H1 (cell line): ENCODE results near the gene SSBP3. TPM values are rescaled to one million over a fixed set of nuclear protein-coding genes. Genes with fewer than 3 reads are reported as not detected.

ENCODE experiments used
- CTCF ChIA-PET: fragments of 300-600 bp; sonication (Branson Sonifier 250); formaldehyde crosslinking; loops from one replicate; lab custom pipeline; 2021; ENCODE audit not compliant: partially characterized antibody; lab: Charles Lee
- POLR2A ChIA-PET: fragments of 300-600 bp; sonication (Branson Sonifier 250); formaldehyde crosslinking; loops from one replicate; lab custom pipeline; 2021; ENCODE audit warnings: inconsistent platforms; ENCODE audit not compliant: partially characterized antibody; lab: Charles Lee
- DNase-seq, 2 experiments: peaks; one replicate each; pipeline versions ENCODE4 v3.0.0 to v3.0.0-alpha.2; 2010 to 2022; ENCODE audit warnings: low spot score in 2 of 2, low read depth in 1 of 2, mixed read lengths in 1 of 2
- FAIRE-seq: peaks from 2 replicates; lab custom pipeline; 2011; peaks lifted over from hg19 to GRCh38; lab: Jason Lieb, UNC
- H2AFZ ChIP-seq: 2 replicates; pipeline ENCODE4 v1.8.1; 2012; ENCODE audit warnings: low read length, inconsistent platforms
- H2AK5ac ChIP-seq: 2 replicates; pipeline ENCODE4 v1.6.1; 2013; ENCODE audit warnings: low read depth, low read length
- H2BK120ac ChIP-seq: replicated peaks from 2 replicates; pipeline ENCODE3; 2013; ENCODE audit warnings: low read depth, low read length, inconsistent platforms
- H2BK12ac ChIP-seq: 2 replicates; pipeline ENCODE4 v1.6.1; 2013; ENCODE audit warnings: low read depth, low read length
- H2BK15ac ChIP-seq: 2 replicates; pipeline ENCODE4 v1.6.1; 2013; ENCODE audit warnings: low read length
- H2BK20ac ChIP-seq: 2 replicates; pipeline ENCODE4 v1.6.1; 2013; ENCODE audit warnings: low read length
- H2BK5ac ChIP-seq: 2 replicates; pipeline ENCODE4 v1.6.1; 2013; ENCODE audit warnings: low read depth, low read length
- H3K14ac ChIP-seq: 2 replicates; pipeline ENCODE4 v1.6.1; 2013; ENCODE audit warnings: inconsistent platforms; ENCODE audit not compliant: insufficient read length
- H3K18ac ChIP-seq: 2 replicates; pipeline ENCODE4 v1.6.1; 2013; ENCODE audit warnings: low read length; ENCODE audit errors: extremely low read depth
- H3K23ac ChIP-seq: 2 replicates; pipeline ENCODE4 v1.6.1; 2013; ENCODE audit warnings: inconsistent platforms; ENCODE audit not compliant: insufficient read length
- H3K23me2 ChIP-seq: 2 replicates; pipeline ENCODE4 v1.6.1; 2013; ENCODE audit warnings: low read depth, low read length
- H3K27ac ChIP-seq: 2 replicates; pipeline ENCODE4 v1.6.1; 2011; ENCODE audit warnings: low read depth, low read length, inconsistent platforms
- H3K27me3 ChIP-seq, 4 experiments: replicated peaks in 1 of 4; 1 replicate in 1 of 4; 2 replicates in 3 of 4; pipeline versions ENCODE4 v1.6.1 to v1.8.1; 2011 to 2013; ENCODE audit warnings: low read length in 3 of 4, mild to moderate bottlenecking in 3 of 4, inconsistent platforms in 2 of 4, mixed read lengths in 2 of 4, moderate library complexity in 1 of 4; ENCODE audit not compliant: control insufficient read depth in 3 of 4, insufficient read depth in 3 of 4; ENCODE audit errors: extremely low read depth in 1 of 4
- H3K36me3 ChIP-seq, 4 experiments: 2 replicates each; pipeline versions ENCODE4 v1.6.1 to v1.8.1; 2011 to 2013; ENCODE audit warnings: mild to moderate bottlenecking in 4 of 4, low read length in 3 of 4, moderate library complexity in 2 of 4, control low read depth in 1 of 4, inconsistent platforms in 1 of 4; ENCODE audit not compliant: insufficient read depth in 4 of 4, control insufficient read depth in 2 of 4
- H3K4ac ChIP-seq: replicated peaks from 2 replicates; pipeline ENCODE3; 2013; ENCODE audit warnings: low read length, low read depth, mixed read lengths, inconsistent platforms; ENCODE audit not compliant: insufficient read length
- H3K4me1 ChIP-seq, 4 experiments: replicated peaks in 1 of 4; 1 replicate in 1 of 4; 2 replicates in 3 of 4; pipeline versions ENCODE4 v1.6.1 to v1.8.1; 2011 to 2013; ENCODE audit warnings: low read length in 3 of 4, inconsistent platforms in 2 of 4, mixed read lengths in 1 of 4; ENCODE audit not compliant: insufficient read depth in 4 of 4, control insufficient read depth in 3 of 4
- H3K4me2 ChIP-seq, 2 experiments: 2 replicates each; pipeline versions ENCODE4 v1.6.1 to v1.8.1; 2011 to 2013; ENCODE audit warnings: low read depth in 2 of 2, low read length in 2 of 2, control low read depth in 1 of 2, inconsistent platforms in 1 of 2, mild to moderate bottlenecking in 1 of 2; ENCODE audit not compliant: insufficient read depth in 1 of 2
- H3K4me3 ChIP-seq, 4 experiments: fragments of 200-600, 300-600 bp in 1 of 4; sonication (generic), shearing (Covaris generic), sonication (Bioruptor Twin) in 1 of 4; 2 replicates each; pipeline versions ENCODE4 v1.5.1 to v1.8.1; 2011 to 2016; ENCODE audit warnings: low read length in 4 of 4, low read depth in 3 of 4, control low read depth in 2 of 4, inconsistent platforms in 2 of 4, mild to moderate bottlenecking in 2 of 4, mixed read lengths in 1 of 4, moderate library complexity in 1 of 4; ENCODE audit not compliant: insufficient read depth in 2 of 4; ENCODE audit errors: extremely low read depth in 1 of 4
- H3K56ac ChIP-seq: replicated peaks from 2 replicates; pipeline ENCODE3; 2013; ENCODE audit warnings: low read depth, mild to moderate bottlenecking, mixed read lengths, low read length, inconsistent platforms; ENCODE audit not compliant: insufficient read length
- H3K79me1 ChIP-seq: 2 replicates; pipeline ENCODE4 v1.6.1; 2013; ENCODE audit warnings: low read depth, low read length, control low read depth
- H3K79me2 ChIP-seq, 2 experiments: 2 replicates each; pipeline versions ENCODE4 v1.6.1 to v1.8.1; 2012 to 2013; ENCODE audit warnings: low read length in 2 of 2, mild to moderate bottlenecking in 2 of 2, inconsistent platforms in 1 of 2; ENCODE audit not compliant: insufficient read depth in 2 of 2, control insufficient read depth in 1 of 2
- H3K9ac ChIP-seq, 4 experiments: replicated peaks in 1 of 4; 1 replicate in 1 of 4; 2 replicates in 3 of 4; pipeline versions ENCODE4 v1.6.1 to v1.8.1; 2011 to 2013; ENCODE audit warnings: low read depth in 3 of 4, low read length in 3 of 4, control low read depth in 2 of 4, mild to moderate bottlenecking in 2 of 4, moderate library complexity in 2 of 4, inconsistent platforms in 1 of 4; ENCODE audit errors: extremely low read depth in 1 of 4
- H3K9me3 ChIP-seq, 2 experiments: 2 replicates each; pipeline versions ENCODE4 v1.6.1 to v1.8.1; 2012 to 2013; ENCODE audit warnings: mild to moderate bottlenecking in 2 of 2, moderate library complexity in 2 of 2, control low read depth in 1 of 2, inconsistent platforms in 1 of 2, low read depth in 1 of 2, low read length in 1 of 2, mixed read lengths in 1 of 2; ENCODE audit not compliant: insufficient read depth in 2 of 2
- H4K20me1 ChIP-seq, 2 experiments: replicated peaks in 1 of 2; 2 replicates each; pipeline versions ENCODE3 to v1.8.1; 2011 to 2013; ENCODE audit warnings: inconsistent platforms in 2 of 2, low read length in 2 of 2, mild to moderate bottlenecking in 1 of 2; ENCODE audit not compliant: insufficient read depth in 2 of 2, control insufficient read depth in 1 of 2
- H4K5ac ChIP-seq: 2 replicates; pipeline ENCODE4 v1.6.1; 2013; ENCODE audit warnings: low read length, low read depth, mixed read lengths, inconsistent platforms; ENCODE audit not compliant: insufficient read length
- H4K8ac ChIP-seq: 2 replicates; pipeline ENCODE4 v1.8.0; 2013; ENCODE audit warnings: mild to moderate bottlenecking, moderate library complexity, low read length, inconsistent platforms; ENCODE audit not compliant: insufficient read depth; ENCODE audit errors: extremely low read depth
- H4K91ac ChIP-seq: replicated peaks from 2 replicates; pipeline ENCODE3; 2013; ENCODE audit warnings: low read length, mixed read lengths, inconsistent platforms; ENCODE audit not compliant: insufficient read length
- CHD2 ChIP-seq: IDR thresholded peaks from 2 replicates; pipeline ENCODE4 v1.6.1; 2012; ENCODE audit warnings: low read length, improper control_type of control experiment
- EZH2 ChIP-seq: fragments of 200-600 bp; sonication (generic); IDR thresholded peaks from 2 replicates; pipeline ENCODE4 v1.7.1; 2012; ENCODE audit warnings: low read depth, mild to moderate bottlenecking, moderate library complexity, low read length, inconsistent platforms; ENCODE audit not compliant: severe bottlenecking
- JUND ChIP-seq: IDR thresholded peaks from 2 replicates; pipeline ENCODE4 v1.6.1; 2011; ENCODE audit warnings: mild to moderate bottlenecking, improper control_type of control experiment, low read length
- KDM4A ChIP-seq: IDR thresholded peaks from one replicate; pipeline ENCODE4 v1.7.1; 2012; ENCODE audit warnings: low read depth, mild to moderate bottlenecking, moderate library complexity, low read length, inconsistent platforms; ENCODE audit not compliant: severe bottlenecking
- MAFK ChIP-seq: IDR thresholded peaks from 2 replicates; pipeline ENCODE4 v1.6.1; 2012; ENCODE audit warnings: low read depth, mild to moderate bottlenecking, improper control_type of control experiment, low read length
- NANOG ChIP-seq: IDR thresholded peaks from 2 replicates; pipeline ENCODE4 v1.6.1; 2011; ENCODE audit warnings: low read length, low read depth, mild to moderate bottlenecking, inconsistent platforms; ENCODE audit not compliant: insufficient read depth, poor library complexity, severe bottlenecking
- SP2 ChIP-seq: IDR thresholded peaks from 2 replicates; pipeline ENCODE4 v1.6.1; 2012; ENCODE audit warnings: mild to moderate bottlenecking, low read length, inconsistent platforms
- SRF ChIP-seq: IDR thresholded peaks from 2 replicates; pipeline ENCODE4 v1.6.1; 2011; ENCODE audit warnings: mild to moderate bottlenecking, low read depth, low read length, moderate library complexity
- TBP ChIP-seq: IDR thresholded peaks from 2 replicates; pipeline ENCODE4 v1.6.1; 2011; ENCODE audit warnings: low read depth, low read length, improper control_type of control experiment
- WGBS, 2 experiments: shearing (Covaris generic) in 1 of 2; methylation state at CpG; one replicate each; pipeline versions ENCODE4 v1.1.6 to v1.1.7; 2013 to 2015; ENCODE audit warnings: low lambda C conversion rate in 2 of 2, mixed read lengths in 2 of 2, inconsistent platforms in 1 of 2, low coverage in 1 of 2, missing lambda C conversion rate in 1 of 2; ENCODE audit not compliant: insufficient replicate concordance in 2 of 2, insufficient coverage in 1 of 2, insufficient read length in 1 of 2; ENCODE audit errors: extremely low coverage in 1 of 2, missing lambda C conversion rate in 1 of 2; 5-methylcytosine and 5-hydroxymethylcytosine counted together
- polyA plus RNA-seq, 7 experiments: library from polyadenylated mRNA; depleted of rRNA in 3 of 7; stranded (reverse) in 5 of 7; unstranded in 2 of 7; fragments of >200 nt in 5 of 7; fragments of 200-250 nt in 2 of 7; gene quantifications; 1 replicate in 5 of 7; 2 replicates in 1 of 7; 4 replicates in 1 of 7; pipeline versions ENCODE4 v1.2.1 to v1.2.3, GENCODE V29; 2011 to 2013; ENCODE audit warnings: missing spikeins in 2 of 7, mixed read lengths in 2 of 7
- total RNA-seq: library from RNA; stranded (reverse); fragmentation: NEBNext Ultra II Directional; extraction: Animal tissue kit (Norgen Biotek cat#: 25700); gene quantifications from 2 replicates; pipeline ENCODE4 v1.2.1, GENCODE V29; 2021
- TF ChIP-seq, protein P1 (sequence below): IDR thresholded peaks from 2 replicates; pipeline ENCODE4 v1.6.1; 2012; ENCODE audit warnings: low read length, inconsistent platforms
- TF ChIP-seq, protein P2 (sequence below): IDR thresholded peaks from 2 replicates; pipeline ENCODE4 v1.6.1; 2012; ENCODE audit warnings: inconsistent platforms

Gene SSBP3
- total and polyA plus RNA-seq, 2 of the 8 experiments (the other 6 are each of a cell fraction or from before 2014, with no cell fraction given), result 99.7 to 133 TPM

DNA sequence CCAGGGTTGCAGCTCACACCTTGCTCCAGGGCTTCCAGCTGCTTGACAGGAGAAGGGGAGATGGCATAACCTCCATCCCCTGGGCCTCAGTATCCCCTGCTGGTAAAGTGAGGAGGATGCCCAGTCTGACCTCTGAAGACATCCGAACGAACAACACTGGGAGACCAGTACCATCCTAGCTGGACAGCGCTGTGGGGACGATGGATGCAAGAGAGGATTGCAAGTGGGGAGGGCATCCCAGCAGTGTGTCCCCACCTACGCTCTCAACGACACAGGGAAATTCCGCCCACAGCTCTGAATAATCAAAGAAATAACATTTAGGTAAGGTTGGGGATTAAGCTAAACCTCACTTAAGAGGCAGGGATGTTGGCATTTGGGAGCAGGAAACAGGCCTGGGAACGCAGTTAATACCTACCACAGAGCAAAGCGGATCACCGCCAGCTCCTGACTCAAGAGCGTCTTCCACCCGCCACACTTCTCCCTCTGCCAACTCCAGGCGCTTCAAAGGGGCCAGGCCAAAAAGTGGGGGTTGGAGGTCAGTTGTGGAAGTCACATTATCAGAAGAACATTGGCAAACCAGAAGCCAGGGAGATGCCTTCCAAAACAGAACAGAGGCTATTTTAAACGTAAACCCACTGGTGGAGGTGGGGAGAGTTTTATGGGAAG lies 47.6 kb downstream of the SSBP3 start:
- no peak overlapping the region for H4K5ac ChIP-seq
- H3K18ac ChIP-seq, result no peak overlapping the region
- no peak overlapping the region for H2AK5ac ChIP-seq
- CTCF ChIA-PET, result interaction anchor here (0.6 to 4.0 kb wide), 18 partner anchors 9 to 131 kb away, joined by 3 to 22 read pairs (median 5); no protein-coding TSS in a partner anchor
- H3K27me3 ChIP-seq, result no peaks in the 10 kb centered on the region
- no peak overlapping the region for H2AFZ ChIP-seq
- H3K4me2 ChIP-seq, result no peak overlapping the region
- H3K4me3 ChIP-seq, result no peak overlapping the region
- no peak overlapping the region for H2BK15ac ChIP-seq
- 92% methylated on average over 14 of the region's 14 CpGs; no CpG with 5 or more reads in 1 of the 2 experiments for WGBS, 2 experiments
- H3K36me3 ChIP-seq, result peaks cover 0 to 15% (median 2%) of the 10 kb centered on the region in 4 experiments; a peak in 2 of 8 replicates
- H3K27ac ChIP-seq, result no peak overlapping the region
- FAIRE-seq (no peak), DNase-seq (no peak)
- POLR2A ChIA-PET, result interaction anchor here (0.9 to 1.1 kb wide), 4 partner anchors 10 to 130 kb away, joined by 3 read pairs; no protein-coding TSS in a partner anchor
- no peak overlapping the region for H4K91ac ChIP-seq
- no peaks in the 10 kb centered on the region for H3K9me3 ChIP-seq
- no peak overlapping the region for H3K23ac ChIP-seq
- no peak overlapping the region for H2BK5ac ChIP-seq
- no peak overlapping the region for H2BK120ac ChIP-seq
- peaks cover 16 to 37% (median 29%) of the 10 kb centered on the region in 4 experiments for H3K4me1 ChIP-seq
- peaks cover 7 to 100% of the 10 kb centered on the region in 2 experiments for H3K79me2 ChIP-seq
- H3K23me2 ChIP-seq, result no peaks in the 10 kb centered on the region; the same call in 1 of the 2 replicates
- no peak overlapping the region for H2BK20ac ChIP-seq
- no peak overlapping the region for H3K14ac ChIP-seq
- H4K20me1 ChIP-seq, result peaks cover 15 to 42% of the 10 kb centered on the region in 2 experiments
- H3K56ac ChIP-seq, result no peak overlapping the region
- H2BK12ac ChIP-seq, result no peak overlapping the region
- no peak overlapping the region for H4K8ac ChIP-seq
- no peak overlapping the region for H3K4ac ChIP-seq
- peaks cover 37% of the 10 kb centered on the region for H3K79me1 ChIP-seq
- peak overlapping the region in 1 of 4 experiments; percentile 2; a peak in 1 of 7 replicates for H3K9ac ChIP-seq
- no peak for TF ChIP-seq CHD2
- TF ChIP-seq JUND, result no peak
- TF ChIP-seq, protein P1, sequence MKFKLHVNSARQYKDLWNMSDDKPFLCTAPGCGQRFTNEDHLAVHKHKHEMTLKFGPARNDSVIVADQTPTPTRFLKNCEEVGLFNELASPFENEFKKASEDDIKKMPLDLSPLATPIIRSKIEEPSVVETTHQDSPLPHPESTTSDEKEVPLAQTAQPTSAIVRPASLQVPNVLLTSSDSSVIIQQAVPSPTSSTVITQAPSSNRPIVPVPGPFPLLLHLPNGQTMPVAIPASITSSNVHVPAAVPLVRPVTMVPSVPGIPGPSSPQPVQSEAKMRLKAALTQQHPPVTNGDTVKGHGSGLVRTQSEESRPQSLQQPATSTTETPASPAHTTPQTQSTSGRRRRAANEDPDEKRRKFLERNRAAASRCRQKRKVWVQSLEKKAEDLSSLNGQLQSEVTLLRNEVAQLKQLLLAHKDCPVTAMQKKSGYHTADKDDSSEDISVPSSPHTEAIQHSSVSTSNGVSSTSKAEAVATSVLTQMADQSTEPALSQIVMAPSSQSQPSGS, result no peak
- no peak for TF ChIP-seq SP2
- TF ChIP-seq SRF, result no peak
- TF ChIP-seq EZH2, result no peak
- TF ChIP-seq KDM4A, result no peak
- TF ChIP-seq, protein P2, sequence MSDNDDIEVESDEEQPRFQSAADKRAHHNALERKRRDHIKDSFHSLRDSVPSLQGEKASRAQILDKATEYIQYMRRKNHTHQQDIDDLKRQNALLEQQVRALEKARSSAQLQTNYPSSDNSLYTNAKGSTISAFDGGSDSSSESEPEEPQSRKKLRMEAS, result no peak
- no peak for TF ChIP-seq TBP
- no peak for TF ChIP-seq MAFK
- TF ChIP-seq NANOG, result no peak
